ENCODE results near the gene RELT. TPM values are rescaled to one million over a fixed set of nuclear protein-coding genes. Genes with fewer than 3 reads are reported as not detected.

RELT gene
- total RNA-seq, 1 experiment from 2014 or later: 10.2 TPM

- H3K23me2 ChIP-seq (ENCODE audit: insufficient read length, low read depth, low read length, poor library complexity, severe bottlenecking): no peaks in the 10 kb centered on the region
- no peak overlapping the region for H3K23ac ChIP-seq (ENCODE audit: insufficient read length, low read depth, low read length)
- no peak overlapping the region for H3K18ac ChIP-seq (ENCODE audit: insufficient read length, low read depth, low read length)
- H3K4me2 ChIP-seq (ENCODE audit: insufficient read depth, insufficient read length, low read length): no peak overlapping the region
- no CpG with 5 or more reads among the region's 12 CpGs for WGBS (ENCODE audit: extremely low coverage, insufficient read length, low lambda C conversion rate)
- no peak overlapping the region for H3K56ac ChIP-seq (ENCODE audit: insufficient read length, low read depth, low read length)
- no peak overlapping the region for H4K8ac ChIP-seq (replicated peaks; ENCODE audit: insufficient read length, low read depth, low read length)
- no peaks in the 10 kb centered on the region for H3K27me3 ChIP-seq (ENCODE audit: insufficient read depth, low read length)
- Mint-ChIP-seq H3K27me3 (ENCODE audit: low read depth) (no peaks in the 10 kb centered on the region; the same call in 1 of the 2 replicates), H3K4me3 (no peak overlapping the region), H3K9me3 (no peaks in the 10 kb centered on the region), H3K27ac (no peak overlapping the region), H3K4me1 (peaks cover 19 to 26% of the 10 kb centered on the region in 2 experiments), H3K36me3 (ENCODE audit: insufficient read depth in 1 of 3, low read depth in 3 of 3) (peaks cover 0 to 2% (median 0%) of the 10 kb centered on the region in 3 experiments; a peak in 2 of 7 replicates)
- no peak for DNase-seq
- no peak overlapping the region for H2AFZ ChIP-seq (ENCODE audit: low read length)
- no peak overlapping the region for H4K5ac ChIP-seq (ENCODE audit: insufficient read length, low read depth, low read length)
- no peaks in the 10 kb centered on the region for H3K79me1 ChIP-seq (ENCODE audit: insufficient read depth, low read depth, low read length, poor library complexity, severe bottlenecking)
- H3K9ac ChIP-seq (ENCODE audit: extremely low read depth, insufficient read length, low read length): no peak overlapping the region
- no peaks in the 10 kb centered on the region for H3K4me1 ChIP-seq (ENCODE audit: insufficient read depth, low read length)
- no peaks in the 10 kb centered on the region for H3K9me3 ChIP-seq (ENCODE audit: control insufficient read depth, low read depth, low read length)
- H2AK5ac ChIP-seq (ENCODE audit: insufficient read length, low read length): no peak overlapping the region
- H2BK15ac ChIP-seq (ENCODE audit: low read depth, low read length): no peak overlapping the region
- H3K4ac ChIP-seq (ENCODE audit: low read depth, low read length): no peak overlapping the region
- no peak overlapping the region for H3T11ph ChIP-seq (ENCODE audit: low read length)
- no peaks in the 10 kb centered on the region for H4K20me1 ChIP-seq (ENCODE audit: control insufficient read depth, insufficient read depth, insufficient read length)
- H2BK12ac ChIP-seq (ENCODE audit: insufficient read length, low read depth, low read length): no peak overlapping the region
- H3K27ac ChIP-seq (ENCODE audit: insufficient read length, low read depth, low read length): no peak overlapping the region
- no peak overlapping the region for H2BK120ac ChIP-seq (ENCODE audit: low read depth, low read length, poor library complexity, severe bottlenecking)
- no peak overlapping the region for H2BK5ac ChIP-seq (ENCODE audit: insufficient read length, low read length)
- no peaks in the 10 kb centered on the region for H3K79me2 ChIP-seq (ENCODE audit: insufficient read depth, low read length)
- no peak for TF ChIP-seq CTCF (conservative IDR thresholded peaks at IDR 0.05)
- no peak overlapping the region for H2BK20ac ChIP-seq (ENCODE audit: low read depth, low read length, poor library complexity, severe bottlenecking)
- H4K91ac ChIP-seq (ENCODE audit: insufficient read length, low read depth, low read length): no peak overlapping the region
- no peak overlapping the region for H3K14ac ChIP-seq (ENCODE audit: insufficient read depth, low read length)
Observed at GRCh38 chr11:73390601-73391565, 14.7 kb downstream of the RELT start.

All from H9 (cell line).